ENCODE data around the gene CHTF18.

The CHTF18 gene

DNA sequence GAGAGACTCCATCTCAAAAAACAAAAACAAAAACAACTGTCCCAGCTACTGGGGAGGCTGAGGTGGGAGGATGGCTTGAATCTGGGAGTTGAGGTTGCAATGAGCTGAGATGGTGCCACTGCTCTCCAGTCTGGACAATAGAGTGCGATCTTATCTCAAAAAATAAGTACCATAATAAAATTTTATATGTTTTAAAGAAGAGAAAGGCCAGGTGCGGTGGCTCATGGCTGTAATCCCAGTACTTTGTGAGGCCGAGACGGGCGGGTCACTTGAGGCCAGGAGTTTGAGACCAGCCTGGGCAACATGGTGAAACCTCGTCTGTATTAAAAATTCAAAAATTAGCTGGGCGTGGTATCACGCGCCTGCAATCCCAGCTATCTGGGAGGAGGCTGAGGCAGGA is 11.6 kb upstream of the CHTF18 start:
- DNase-seq: no peak

DNA sequence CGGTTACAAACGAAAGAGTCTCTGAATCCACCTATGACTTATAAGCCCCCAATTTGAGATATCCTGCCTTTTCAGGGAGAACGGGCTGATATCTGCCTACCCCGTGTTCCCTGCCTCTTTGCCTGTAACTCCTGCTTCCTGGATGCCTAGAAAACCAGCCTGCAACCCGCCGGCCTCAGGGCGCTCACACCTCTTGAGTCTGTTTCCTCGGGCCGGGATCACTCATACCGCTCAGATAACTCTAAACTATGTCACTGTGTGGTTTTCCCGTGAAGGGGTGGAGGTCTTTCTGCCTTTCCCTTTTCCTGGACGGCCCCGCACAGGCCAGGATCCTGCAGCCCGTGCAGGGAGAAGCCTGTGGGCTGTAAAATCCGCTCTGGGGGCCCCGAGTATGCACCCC is 10.6 kb upstream of the CHTF18 start:
- DNase-seq: peak; percentile 62

DNA sequence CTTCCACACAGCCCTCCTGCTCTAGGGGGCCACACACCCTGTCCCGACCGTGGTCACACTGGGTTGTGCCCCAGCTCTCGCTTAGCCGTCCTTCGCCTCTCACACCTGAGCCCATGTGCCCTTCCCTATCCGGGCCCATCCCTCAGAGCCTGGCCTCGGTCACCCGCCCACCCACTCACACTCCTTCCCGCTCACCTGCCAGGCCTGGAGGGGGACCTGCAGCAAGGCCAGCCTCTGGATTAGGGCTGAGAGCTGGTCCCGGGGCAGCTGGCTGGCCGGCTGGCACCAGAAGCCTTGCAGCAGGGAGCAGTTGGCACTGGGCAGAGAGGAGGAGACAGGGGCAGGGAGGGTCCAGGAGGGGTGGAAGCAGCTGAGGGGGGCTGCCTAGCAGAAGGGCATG is 10.0 kb upstream of the CHTF18 start:
- DNase-seq: no peak

DNA sequence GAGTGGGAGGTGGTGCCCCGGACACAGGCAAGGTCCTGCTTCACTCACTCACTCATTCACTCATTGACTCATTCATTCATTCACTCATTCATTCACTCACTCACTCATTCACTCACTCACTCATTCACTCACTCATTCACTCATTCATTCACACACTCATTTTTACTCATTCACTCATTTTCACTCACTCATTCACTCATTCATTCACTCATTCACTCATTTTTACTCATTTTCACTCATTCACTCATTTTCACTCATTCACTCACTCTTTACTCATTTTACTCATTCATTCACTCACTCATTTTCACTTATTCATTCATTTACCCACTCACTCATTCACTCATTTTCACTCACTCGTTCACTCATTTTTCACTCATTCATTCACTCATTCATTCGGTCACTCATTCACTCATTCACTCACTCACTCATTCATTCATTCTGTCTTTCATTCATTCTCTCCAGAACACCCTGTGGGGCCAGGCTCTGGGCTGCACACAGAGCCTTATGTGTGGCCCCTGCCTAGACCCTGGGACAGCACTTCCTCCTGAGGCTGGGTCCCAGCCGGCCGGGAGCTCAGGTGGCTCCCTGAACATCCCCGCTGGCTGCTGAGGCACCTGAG is 9.4 kb upstream of the CHTF18 start:
- DNase-seq: no peak

DNA sequence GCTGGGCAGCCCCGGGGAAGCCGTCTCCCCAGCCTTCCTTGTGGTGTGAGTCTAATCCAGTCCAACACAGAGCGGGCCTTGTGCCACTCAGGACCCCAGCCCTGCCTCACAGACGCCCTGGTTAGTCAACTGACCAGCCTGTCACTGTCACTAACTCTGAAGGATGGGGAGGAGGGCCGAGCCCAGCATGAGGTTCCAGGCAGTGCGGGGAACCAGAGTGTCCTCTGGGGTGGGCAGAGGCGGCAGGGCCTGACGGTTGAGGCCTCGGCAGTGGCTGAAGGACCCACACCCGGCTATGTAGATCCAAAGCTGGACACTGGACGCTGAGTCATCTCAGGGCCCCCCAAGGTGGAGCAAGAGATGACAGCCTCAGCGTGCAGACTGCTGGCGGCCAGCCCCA is 8.9 kb upstream of the CHTF18 start:
- DNase-seq: no peak

DNA sequence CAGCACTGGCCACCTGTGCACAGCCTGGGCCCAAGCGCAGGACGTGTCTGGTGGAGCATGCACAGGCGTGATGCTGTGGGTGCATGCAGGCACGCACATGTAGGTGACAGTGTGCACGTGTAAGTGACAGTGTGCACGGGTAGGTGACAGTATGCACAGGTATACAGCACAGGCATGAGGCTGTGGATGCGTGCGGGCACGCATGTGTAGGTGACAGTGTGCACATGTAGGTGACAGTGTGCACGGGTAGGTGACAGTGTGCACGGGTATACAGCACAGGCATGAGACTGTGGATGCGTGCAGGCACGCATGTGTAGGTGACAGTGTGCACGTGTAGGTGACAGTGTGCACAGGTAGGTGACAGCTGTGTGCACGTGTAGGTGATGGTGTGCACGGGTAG is 8.1 kb upstream of the CHTF18 start:
- DNase-seq: no peak

DNA sequence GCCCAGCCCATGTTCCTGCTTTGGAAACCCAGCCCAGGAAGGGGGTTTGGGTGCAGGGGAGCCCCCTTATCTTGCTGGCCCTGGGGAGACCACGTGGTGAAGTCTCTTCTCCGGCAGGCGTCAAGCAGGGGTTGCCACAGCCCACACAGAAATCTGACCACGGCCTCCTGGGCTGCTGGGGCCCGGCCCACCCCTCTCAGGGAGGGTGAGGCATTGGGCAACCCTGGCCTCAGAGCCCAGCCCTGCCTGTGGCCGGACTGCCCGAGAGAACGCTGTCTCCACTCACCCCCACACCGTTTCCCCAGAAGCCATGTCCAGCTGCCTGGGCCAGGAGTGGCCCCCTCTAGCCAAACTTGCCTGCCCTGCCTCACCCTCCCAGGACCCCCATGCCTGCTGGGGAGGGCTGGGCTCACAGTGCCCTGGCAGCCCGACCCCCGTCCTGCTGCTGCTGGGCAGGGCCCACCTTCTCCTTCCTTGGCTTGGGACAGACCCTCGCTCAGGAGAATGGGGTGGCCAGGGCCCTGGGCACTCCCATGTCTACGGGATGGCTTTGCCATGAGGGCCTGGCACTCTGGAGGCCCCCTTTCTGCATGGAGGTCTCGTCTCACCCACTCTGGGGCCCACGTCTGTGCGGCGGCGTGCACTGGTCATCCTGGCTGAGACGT is 6.9 kb upstream of the CHTF18 start:
- no peak for DNase-seq

DNA sequence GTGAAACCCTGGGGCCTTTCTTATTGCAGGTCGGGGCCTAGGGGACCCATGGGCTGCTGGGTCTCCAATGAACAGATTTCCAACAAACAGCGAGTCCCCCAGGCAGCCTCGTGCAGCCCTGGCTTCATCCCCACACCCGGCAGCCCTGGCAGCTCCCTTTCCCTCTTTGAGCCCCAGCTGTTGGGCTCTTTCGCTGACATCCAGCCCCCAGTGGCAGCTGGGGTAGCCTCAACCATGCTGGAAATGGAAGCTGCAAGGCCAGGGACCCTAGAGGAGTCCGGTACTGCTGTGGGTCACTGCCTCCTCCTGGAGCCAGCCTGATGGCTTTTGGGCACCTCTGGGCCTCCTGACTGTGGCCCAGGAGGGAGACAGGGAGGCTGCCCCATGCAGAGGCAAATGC is 6.2 kb upstream of the CHTF18 start:
- DNase-seq: no peak

DNA sequence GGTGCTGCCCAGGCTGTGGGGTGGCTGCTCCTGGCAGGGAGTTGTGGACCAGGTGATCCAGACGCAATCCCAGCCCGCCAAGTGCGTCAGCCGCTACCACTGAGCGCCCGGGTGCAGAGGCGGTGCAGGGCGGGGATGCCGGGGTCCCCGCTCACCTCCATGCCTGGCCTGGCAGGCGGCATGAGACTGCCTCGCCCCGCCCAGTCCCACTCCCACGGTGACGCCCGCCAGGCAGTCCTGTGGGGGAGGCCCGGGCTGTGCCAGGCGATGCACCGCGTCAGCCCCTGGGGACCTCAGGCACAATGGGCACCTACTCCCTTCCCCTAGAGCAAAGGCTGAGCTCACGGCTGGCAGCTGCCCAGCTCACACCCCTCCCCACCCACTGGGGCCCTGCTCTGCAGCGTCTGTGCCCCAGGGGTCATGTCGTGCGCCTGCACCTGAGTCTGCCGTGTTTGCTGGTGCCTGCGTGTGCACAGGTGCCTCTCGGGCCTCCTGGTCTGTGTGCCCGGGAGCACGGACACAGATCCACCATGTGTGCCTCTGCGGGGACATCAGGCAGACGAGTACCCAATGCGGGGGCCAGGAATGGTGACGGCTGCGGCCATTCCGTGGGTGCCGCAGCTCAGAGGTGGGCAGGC is 5.5 kb upstream of the CHTF18 start:
- no peak for DNase-seq

DNA sequence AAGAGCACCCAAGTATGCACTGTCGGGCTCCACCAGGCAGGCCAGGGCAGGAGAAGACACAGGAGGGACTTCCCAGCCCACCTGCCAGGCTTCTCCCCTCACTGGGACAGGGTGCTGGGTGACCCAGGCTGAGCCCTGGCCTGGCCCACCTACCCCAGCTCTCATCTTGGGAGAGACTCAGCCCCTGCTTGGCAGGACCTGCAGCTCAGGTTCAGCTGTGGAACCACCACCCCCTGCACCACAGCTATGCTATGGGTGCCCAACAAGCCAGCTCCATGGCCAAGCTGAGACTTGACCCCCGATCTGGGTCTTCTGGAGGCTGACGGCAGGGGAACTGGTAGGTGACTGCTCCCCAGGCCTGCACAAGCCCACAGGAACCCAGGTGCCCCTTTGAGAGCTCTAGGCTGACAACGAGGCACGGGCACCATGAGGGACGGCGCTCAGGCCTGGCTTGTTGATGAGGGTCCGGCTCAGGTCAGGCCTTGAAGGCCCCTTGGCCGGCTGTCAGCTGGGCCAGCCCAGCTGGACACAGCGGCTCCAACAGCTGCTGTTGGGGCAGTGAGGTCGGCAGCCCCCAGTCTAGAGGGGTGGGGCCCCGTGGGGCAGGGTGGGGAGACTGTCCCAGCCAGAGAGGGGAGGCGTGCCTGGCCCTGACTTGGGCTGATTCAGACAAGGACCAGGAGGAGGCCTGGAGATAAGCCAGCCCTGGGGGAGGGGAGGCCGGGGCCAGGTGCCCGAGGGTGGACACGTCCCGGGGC is 4.8 kb upstream of the CHTF18 start:
- no peak for DNase-seq

DNA sequence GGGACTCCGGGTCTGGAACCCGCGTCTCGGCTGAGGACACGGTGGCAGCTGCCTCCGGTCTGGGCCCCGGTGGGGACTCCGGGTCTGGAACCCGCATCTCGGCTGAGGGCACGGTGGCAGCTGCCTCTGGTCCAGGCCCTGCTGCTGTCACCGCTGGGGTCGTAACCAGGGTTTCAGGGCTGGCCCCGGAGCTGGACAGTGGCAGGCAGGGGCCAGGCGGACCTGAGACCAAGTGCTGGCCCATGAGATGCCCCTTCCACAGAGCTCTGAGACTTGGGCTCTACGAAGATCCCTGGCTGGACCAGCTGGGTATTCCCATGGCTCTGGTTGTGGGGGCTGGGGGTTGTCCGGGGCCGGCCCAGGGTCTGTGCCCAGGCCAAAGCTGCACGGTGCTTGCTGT is 4.0 kb upstream of the CHTF18 start:
- DNase-seq: no peak

DNA sequence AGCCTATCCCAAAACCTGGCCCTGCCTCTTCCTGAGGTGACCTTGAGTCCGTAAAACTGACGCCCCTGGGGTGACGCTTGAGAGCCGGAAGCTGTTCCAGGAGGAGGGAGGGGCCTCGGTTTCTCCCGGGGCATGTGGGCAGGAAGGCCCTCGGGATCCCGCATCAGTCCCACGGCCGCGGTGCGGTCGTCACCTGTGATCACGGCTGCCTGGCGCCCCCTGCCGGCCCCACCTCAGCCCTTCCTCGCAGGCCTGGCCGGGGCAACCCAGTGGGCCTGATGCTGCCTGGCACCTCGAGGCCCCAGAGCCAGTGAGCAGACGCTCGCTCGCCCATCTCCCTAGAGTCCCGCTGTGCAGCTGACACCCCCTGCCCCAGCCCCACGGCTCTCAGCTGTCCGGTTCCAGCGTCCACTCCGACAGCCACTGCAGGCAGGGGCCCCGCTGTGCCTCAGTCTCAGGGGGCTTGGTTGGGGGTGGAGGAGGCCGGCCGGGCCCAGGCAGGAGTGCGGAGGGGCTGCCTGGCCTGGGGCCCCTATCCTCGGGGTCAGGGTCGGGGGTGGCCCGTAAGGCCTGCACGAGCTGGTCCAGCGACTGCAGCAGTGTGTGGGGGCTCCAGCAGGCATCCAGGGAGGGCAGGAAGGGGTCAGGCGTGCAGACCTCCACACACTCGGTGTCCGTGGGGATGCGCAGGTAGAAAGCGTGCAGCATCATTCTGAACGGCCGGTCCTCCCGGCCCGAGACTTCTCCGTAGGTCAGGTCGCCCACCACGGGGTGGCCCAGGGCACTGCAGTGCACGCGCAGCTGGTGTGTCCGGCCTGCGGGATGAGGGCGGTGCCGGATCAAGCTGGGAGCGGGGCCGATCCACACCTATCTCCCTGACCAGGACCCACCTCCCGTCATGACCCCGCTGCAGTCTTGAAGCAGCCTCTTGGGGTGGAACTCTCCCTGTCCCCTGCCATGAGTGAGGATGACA is 2.6 kb upstream of the CHTF18 start:
- DNase-seq: peak; percentile 60

DNA sequence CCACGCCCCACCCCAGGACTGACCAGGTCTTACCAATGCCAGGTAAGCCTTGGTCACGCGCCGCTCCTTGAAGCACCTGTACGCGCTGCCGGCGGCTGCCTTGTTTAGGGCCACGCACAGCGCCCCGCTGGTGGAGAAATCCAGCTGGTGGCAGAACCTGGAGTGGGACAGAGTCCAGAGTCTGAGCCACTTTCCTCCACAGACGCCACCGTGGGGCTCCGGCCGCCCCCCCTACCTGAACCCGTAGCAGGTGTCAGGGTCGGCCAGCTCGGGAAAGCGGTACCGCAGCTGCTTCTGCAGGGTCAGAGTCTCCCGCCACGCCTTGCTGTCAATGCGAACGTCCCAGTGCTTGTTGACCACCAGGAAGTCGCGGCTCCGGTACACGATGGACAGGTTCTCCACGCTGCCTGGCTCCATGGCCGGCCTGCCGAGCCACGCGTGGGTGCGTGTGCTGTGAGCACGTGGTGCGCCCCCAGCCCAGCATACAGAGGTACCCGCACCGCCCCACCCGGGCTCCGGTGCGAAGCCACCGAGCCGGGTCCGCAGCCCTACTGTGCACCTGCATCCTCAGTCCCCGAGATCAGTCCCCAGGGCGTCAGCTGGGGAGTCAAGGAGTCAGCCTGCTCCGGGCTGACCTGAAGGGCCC is 976 bp upstream of the CHTF18 start:
- DNase-seq: no peak

DNA sequence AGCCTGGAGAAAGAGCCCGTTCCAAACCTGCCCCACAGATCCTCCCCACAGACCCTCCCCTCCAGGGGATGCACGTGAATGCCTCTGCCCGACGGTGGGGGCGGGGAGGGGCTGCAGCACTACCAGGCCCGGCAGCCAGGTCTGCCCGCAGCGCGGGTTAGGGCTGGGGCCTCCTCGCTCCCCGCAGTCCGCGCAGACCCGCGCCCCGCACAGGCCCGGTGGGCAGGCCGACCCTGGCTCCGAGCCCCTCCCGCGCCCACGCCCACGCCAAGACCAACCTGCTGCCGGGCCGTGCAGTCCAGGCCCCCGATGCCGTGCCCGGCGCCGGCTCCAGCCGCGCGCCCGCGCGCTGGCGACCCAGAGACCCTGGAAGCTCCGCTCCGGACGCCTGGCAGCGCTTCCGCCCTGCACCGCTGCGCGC is 432 bp upstream of the CHTF18 start, which contains the start of gene RPUSD1:
TSS of gene RPUSD1 (minus strand) at position 404 of the 421 bp plus-strand sequence. CDS start 644 bp downstream, outside the sequence.
- no peak for DNase-seq

DNA sequence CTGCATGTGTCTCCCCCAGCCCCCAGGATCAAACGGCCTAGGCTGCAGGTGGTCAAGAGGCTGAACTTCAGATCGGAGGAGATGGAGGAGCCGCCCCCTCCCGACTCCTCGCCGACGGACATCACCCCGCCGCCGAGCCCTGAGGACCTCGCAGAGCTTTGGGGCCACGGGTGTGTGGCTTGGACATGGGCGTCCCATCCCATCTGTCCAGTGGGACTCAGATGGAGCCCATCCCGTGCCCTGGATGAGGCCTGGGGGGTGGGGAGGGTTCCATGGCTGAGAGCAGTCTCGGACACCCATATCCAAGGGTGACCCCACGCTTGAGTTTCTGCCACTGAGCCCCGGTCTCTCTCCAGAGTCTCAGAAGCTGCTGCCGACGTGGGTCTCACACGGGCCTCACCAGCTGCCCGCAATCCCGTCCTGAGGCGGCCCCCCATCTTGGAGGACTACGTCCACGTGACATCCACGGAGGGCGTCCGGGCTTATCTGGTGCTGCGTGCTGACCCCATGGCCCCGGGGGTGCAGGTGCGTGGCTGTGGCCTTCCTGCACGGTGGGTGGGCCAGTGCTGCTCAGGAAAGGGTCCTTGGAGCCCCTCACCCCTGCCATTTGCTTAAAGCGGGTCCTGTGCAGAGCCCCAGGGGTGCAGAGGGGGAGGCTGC is 901 bp downstream of the CHTF18 start:
- DNase-seq: no peak

DNA sequence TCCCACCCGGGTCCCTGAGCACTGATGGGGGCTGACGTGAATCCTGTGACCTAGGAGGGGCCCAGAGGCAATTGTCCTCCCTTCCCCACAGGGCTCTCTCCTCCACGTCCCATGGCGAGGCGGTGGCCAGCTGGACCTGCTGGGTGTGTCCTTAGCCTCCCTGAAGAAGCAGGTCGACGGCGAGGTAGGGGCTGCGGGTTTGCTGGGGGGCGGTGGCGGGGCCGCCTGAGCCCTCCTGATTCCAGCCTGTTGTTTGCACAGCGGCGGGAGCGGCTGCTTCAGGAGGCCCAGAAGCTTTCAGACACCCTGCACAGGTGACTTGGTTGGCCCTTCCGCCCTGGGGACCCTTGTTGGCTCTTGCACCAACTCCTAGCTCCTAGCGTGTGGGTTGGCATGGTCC is 1.7 kb downstream of the CHTF18 start:
- no peak for DNase-seq

DNA sequence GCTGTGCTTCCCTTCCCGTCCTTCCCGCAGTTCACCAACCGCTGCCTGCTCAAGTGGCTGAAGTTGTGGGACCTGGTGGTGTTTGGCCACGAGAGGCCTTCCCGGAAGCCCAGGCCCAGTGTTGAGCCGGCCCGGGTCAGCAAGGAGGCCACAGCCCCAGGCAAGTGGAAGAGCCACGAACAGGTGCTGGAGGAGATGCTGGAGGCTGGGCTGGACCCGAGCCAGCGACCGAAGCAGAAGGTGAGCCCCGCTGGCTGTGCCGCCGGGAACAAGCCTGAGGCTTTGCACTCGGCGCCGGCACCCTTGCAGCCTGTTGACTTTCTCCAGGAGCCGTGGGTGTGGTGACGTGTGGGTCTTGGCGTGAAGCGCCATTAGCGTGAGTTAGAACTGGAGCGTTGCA is 2.7 kb downstream of the CHTF18 start:
- DNase-seq: no peak

DNA sequence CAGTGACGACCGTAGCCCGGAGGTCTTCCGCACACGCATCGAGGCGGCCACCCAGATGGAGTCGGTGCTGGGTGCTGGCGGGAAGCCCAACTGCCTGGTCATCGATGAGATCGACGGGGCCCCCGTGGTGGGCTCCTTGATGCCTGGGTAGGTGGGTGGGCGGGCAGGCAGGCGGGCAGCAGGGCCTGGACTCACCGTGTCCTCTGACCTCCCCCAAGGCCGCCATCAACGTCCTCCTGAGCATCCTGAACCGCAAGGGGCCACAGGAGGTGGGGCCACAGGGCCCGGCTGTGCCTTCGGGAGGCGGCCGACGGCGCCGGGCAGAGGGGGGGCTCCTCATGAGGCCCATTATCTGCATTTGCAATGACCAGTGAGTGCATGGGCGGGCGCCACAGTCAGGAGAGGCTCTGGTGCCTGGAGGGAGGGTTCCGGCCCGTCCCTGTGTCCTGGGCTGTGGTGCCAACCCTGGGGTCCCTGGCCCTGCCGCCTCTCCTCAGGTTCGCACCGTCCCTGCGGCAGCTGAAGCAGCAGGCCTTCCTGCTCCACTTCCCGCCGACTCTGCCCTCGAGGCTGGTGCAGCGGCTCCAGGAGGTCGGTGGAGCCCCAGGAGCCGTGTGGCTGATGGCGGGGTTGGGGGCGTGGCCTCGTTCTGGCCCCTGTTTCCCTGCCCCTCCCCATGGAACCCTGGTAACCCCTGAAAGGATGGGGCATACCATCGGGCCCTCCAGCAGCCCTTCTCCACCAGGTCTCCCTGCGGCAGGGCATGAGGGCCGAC is 4.0 kb downstream of the CHTF18 start:
- no peak for DNase-seq

DNA sequence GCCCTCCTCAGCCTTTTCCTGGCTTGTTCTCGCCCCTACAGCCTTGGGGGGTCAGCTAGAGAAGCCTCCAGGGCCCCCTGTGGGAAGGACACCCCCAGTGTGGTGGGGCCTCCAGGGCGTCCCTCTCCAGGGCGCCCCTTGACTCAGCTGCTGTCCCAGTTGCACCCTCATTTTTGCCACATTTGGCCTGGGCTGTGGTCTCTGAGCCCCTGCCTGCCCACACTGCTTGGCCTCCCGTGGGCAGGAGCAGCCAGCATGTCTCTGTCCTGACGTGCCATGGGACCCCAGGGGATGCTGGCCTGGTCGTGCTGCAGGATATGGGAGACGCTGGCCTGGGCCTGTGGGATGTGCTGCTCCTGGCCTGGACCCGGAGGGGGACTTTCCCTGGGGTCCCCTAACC is 5.0 kb downstream of the CHTF18 start:
- no peak for DNase-seq

DNA sequence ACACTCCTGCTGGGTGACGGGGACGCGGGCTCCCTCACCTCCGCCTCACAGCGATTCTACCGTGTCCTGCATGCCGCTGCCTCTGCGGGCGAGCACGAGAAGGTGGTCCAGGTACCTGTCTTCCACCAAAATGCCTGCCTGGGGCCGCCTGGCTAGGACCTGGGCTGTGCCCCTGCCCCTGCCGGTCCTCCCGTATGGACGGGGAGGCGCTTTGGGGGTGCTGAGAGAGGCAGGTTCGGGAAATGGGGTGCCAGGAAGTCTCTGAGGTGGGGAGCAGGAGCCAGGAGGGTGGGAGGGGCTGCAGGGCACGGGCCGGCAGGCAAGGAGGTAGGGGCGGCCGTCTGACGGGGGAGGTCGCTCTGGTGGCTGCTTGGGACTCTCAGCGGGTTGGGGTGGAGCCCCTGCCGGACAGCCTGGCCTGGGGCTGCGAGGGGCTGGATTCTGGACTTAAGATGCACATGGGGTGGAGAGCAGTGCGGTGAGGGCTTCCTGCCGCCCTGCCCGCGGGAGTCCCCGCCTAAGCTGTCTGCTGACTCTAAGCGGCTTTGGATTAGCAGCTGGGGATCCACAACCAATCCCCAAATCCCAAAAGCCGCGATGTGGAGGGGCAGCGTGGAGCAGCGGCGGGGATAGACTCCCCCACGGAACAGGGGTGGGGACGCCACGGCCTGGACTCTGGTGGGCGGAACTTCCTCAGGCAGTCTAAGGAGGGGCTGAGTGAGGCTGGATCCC is 5.8 kb downstream of the CHTF18 start:
- no peak for DNase-seq

Data from EL (cell line).